D341Med (cell line): ENCODE results near the gene HSPA1A.

Experiments
- DNase-seq: peaks from one replicate; pipeline ENCODE4 v3.0.0; 2012; ENCODE audit warnings: low spot score

Gene HSPA1A

DNA sequence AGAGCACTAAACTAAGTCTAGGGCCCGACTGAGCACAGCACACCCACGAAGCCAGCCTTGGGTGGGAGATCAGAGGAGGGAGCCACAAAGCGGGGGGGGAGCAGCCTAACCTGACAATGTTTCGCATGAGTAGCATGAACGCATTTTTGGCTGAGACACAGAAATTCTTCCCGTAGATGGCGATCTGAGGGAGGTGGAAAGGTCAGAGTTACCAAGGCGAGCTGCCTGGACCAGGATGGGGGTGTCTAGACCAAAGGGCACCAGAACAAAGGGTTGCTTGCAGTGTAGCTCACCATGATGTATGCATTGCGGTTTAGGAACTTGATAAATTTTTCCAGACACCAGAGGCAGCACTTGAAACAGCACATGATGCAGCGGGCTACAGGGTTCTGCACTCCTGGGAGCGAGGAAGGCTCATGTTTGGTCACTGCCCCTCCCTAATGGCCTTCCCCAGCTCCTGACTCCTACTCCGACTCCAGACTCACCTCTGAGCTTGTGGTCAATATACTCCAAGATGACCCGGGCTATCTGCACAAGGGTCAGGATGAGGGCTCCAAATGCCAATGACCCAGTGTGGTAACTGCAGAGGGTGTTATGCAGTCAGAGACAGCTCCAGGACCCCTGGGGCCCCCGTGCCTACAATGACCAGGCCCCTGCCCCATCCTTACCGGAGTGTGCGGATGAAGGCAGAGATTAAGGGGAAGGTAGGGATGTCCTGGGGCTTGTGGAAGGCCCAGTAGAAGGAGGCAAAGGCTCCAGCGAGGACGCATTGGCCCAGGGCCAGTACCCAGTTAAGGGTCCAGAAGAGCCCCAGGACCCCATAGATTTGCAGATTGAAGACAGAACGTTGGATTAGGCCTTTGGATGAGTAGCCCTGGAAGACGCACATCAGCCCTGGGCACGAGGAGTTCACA, 50.1 kb downstream of the HSPA1A start:
- DNase-seq = peak; percentile 5
